K562 (cell line): Measurements from ENCODE around the gene HMGN1. TPM values are rescaled to one million over a fixed set of nuclear protein-coding genes. Genes with fewer than 3 reads are reported as not detected.

ENCODE experiments used
- CREB1 ChIP-seq, 2 experiments: sonication (generic) in 1 of 2; formaldehyde crosslinking in 1 of 2; IDR thresholded peaks; 2 replicates each; pipeline versions ENCODE4 v1.6.1 to v1.8.0; 2012 to 2022; ENCODE audit warnings: inconsistent platforms in 1 of 2, mild to moderate bottlenecking in 1 of 2, missing genetic modification reagents in 1 of 2, moderate library complexity in 1 of 2
- CREM ChIP-seq: IDR thresholded peaks from 2 replicates; pipeline ENCODE4 v1.6.1; 2014; ENCODE audit warnings: antibody characterized with exemption, low read depth
- E2F3 ChIP-seq: fragments of 250-450 bp; sonication (Bioruptor Pico); IDR thresholded peaks from 2 replicates; pipeline ENCODE4 v1.4.0; 2020; ENCODE audit warnings: mild to moderate bottlenecking
- EP300 ChIP-seq: IDR thresholded peaks from 2 replicates; pipeline ENCODE4 v1.6.1; 2012; ENCODE audit warnings: low read length, improper control_type of control experiment
- GATA2 ChIP-seq: sonication (generic); formaldehyde crosslinking; IDR thresholded peaks from 2 replicates; pipeline ENCODE4 v1.4.0; 2020; ENCODE audit warnings: mild to moderate bottlenecking, missing genetic modification reagents
- HNRNPLL ChIP-seq: fragments of 200-400 bp; formaldehyde crosslinking; IDR thresholded peaks from 2 replicates; pipeline ENCODE4 v1.6.1; 2017; ENCODE audit warnings: low read length, low read depth, mild to moderate bottlenecking; ENCODE audit not compliant: poor library complexity, severe bottlenecking
- KDM2B ChIP-seq: fragments of 250-450 bp; sonication (Bioruptor Pico); IDR thresholded peaks from 2 replicates; pipeline ENCODE4 v1.8.0; 2021; ENCODE audit warnings: mild to moderate bottlenecking, moderate library complexity
- LEF1 ChIP-seq: fragments of 450-650 bp; IDR thresholded peaks from 2 replicates; pipeline ENCODE4 v1.6.1; 2016; ENCODE audit warnings: mild to moderate bottlenecking
- PTTG1 ChIP-seq: fragments of 450-650 bp; IDR thresholded peaks from 2 replicates; pipeline ENCODE4 v1.6.1; 2016; ENCODE audit warnings: low read depth, mild to moderate bottlenecking, missing genetic modification characterization, missing compliant biosample characterization
- RB1 ChIP-seq: fragments of 450-650 bp; IDR thresholded peaks from 2 replicates; pipeline ENCODE4 v1.6.1; 2017; ENCODE audit warnings: low read depth, mild to moderate bottlenecking
- TEAD4 ChIP-seq, 2 experiments: sonication (generic) in 1 of 2; formaldehyde crosslinking in 1 of 2; IDR thresholded peaks; 2 replicates each; pipeline versions ENCODE4 v1.6.1 to v1.8.0; 2012 to 2022; ENCODE audit warnings: borderline replicate concordance in 1 of 2, inconsistent platforms in 1 of 2, low read length in 1 of 2, mild to moderate bottlenecking in 1 of 2, missing genetic modification reagents in 1 of 2
- TFAM ChIP-seq: fragments of 250-450 bp; sonication (Bioruptor Pico); conservative IDR thresholded peaks from 2 replicates; pipeline ENCODE4 v1.5.0; 2021; ENCODE audit warnings: mild to moderate bottlenecking, moderate library complexity
- ZBTB17 ChIP-seq: fragments of 450-650 bp; formaldehyde crosslinking; IDR thresholded peaks from 2 replicates; pipeline ENCODE4 v1.4.0; 2020; ENCODE audit warnings: mild to moderate bottlenecking
- ZC3H11A ChIP-seq: IDR thresholded peaks from 2 replicates; pipeline ENCODE4 v1.6.1; 2012; ENCODE audit warnings: low read depth, low read length, improper control_type of control experiment
- ZFP36 ChIP-seq: fragments of 150-350 bp; IDR thresholded peaks from 2 replicates; pipeline ENCODE4 v1.6.1; 2018; ENCODE audit warnings: low read length, low read depth; ENCODE audit not compliant: partially characterized antibody
- ZKSCAN8 ChIP-seq: fragments of 200-800 bp; sonication (Bioruptor generic); IDR thresholded peaks from 2 replicates; pipeline ENCODE4 v1.6.1; 2016; ENCODE audit warnings: missing genetic modification characterization, missing compliant biosample characterization
- ZNF232 ChIP-seq: sonication (generic); formaldehyde crosslinking; IDR thresholded peaks from 2 replicates; pipeline ENCODE4 v1.8.0; 2022; ENCODE audit warnings: mild to moderate bottlenecking, missing genetic modification reagents
- ZNF507 ChIP-seq: conservative IDR thresholded peaks from 2 replicates; pipeline ENCODE4 v1.6.1; 2017; ENCODE audit warnings: missing genetic modification characterization, missing compliant biosample characterization
- polyA plus RNA-seq, 8 experiments: library from polyadenylated mRNA; depleted of rRNA in 4 of 8; stranded (reverse) in 5 of 8; unstranded in 3 of 8; fragments of >200 nt; fragmentation: Nextera tagmentation in 2 of 8; fragmentation: Illumina TruSeq in 1 of 8; extraction: Ambion mirVana in 2 of 8; extraction: Trizol in 1 of 8; gene quantifications; 2 replicates each; pipeline versions ENCODE4 v1.2.1 to v1.2.3, GENCODE V29; 2011 to 2014; ENCODE audit warnings: inconsistent platforms in 1 of 8, missing spikeins in 1 of 8
- total RNA-seq, 7 experiments: library from RNA; depleted of rRNA in 6 of 7; stranded (reverse); fragments of >200 nt in 6 of 7; fragmentation: Illumina TruSeq in 2 of 7; extraction: Trizol in 2 of 7; gene quantifications; 2 replicates each; pipeline versions ENCODE4 v1.2.1 to v1.2.3, GENCODE V29; 2011 to 2021; ENCODE audit warnings: low replicate concordance in 1 of 7
- TF ChIP-seq, protein P1 (sequence below), 2 experiments: fragments of 450-650 bp; IDR thresholded peaks; 2 replicates each; pipeline ENCODE4 v1.6.1; 2016
- TF ChIP-seq, protein P2 (sequence below): fragments of 250-450 bp; sonication (Bioruptor Pico); IDR thresholded peaks from 2 replicates; pipeline ENCODE4 v1.5.0; 2020; ENCODE audit warnings: mild to moderate bottlenecking
- TF ChIP-seq, protein P3 (sequence below): sonication (generic); formaldehyde crosslinking; IDR thresholded peaks from 2 replicates; pipeline ENCODE4 v1.8.0; 2023; ENCODE audit warnings: mild to moderate bottlenecking, missing genetic modification reagents
- TF ChIP-seq, protein P4 (sequence below): sonication (generic); formaldehyde crosslinking; IDR thresholded peaks from 2 replicates; pipeline ENCODE4 v1.8.1; 2023; ENCODE audit warnings: mild to moderate bottlenecking, missing genetic modification reagents

Gene HMGN1
- total and polyA plus RNA-seq, 9 of the 15 experiments (the other 6 are each of a cell fraction or from before 2014, with no cell fraction given): 124 to 626 (median 498) TPM

DNA sequence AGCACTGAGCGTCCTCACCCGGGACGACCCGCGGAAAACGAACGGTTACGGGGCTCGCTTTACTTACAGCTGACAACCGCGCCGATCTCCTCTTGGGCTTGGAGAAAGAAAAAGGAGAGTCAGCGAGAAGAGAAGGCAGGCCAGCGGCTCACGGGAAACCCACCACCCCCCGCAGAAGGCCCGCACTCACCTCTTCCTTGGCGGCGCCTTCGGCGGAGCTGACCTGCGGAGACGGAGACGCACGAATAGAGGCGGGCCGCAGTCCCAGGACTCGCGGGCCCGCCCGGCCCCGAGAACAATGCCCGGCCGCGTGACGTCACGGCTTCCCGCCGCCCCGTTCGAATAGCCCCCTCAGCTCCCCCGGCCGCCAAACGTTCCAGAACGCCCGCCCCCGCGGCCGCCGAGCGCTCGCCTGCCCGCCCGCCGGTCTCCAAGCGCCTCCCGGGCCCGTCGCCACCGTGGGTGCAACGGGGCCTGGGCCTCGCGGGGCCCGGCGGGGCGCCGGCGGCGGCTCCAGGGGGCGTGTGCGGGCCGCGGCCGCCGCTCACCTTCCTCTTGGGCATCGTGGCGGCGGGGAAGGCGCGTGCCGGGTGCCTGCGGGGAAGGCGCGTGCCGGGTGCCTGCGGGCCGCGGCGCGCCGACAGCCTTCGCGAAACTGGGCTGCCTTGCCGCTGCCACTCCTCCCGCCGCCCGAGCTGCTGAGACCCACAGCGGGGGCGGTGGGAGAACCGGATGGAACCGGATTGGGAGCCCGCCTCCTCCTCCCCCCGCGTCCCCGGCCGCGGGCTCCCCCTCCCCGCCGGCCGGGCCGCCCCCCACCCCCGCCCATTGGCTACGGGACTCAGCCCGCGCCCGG is at the start of gene HMGN1 (continued):
- TF ChIP-seq ZKSCAN8 (CRISPR knock-in tag): no peak
- TF ChIP-seq ZBTB17 (CRISPR knock-in tag): no peak
- TF ChIP-seq E2F3 (CRISPR knock-in tag): peak; percentile 63; the same call in 1 of the 2 replicates
- TF ChIP-seq ZFP36: no peak
- TF ChIP-seq HNRNPLL: peak; percentile 69
- no peak for TF ChIP-seq GATA2
- no peak for TF ChIP-seq ZC3H11A
- no peak for TF ChIP-seq EP300
- TF ChIP-seq, protein P1, sequence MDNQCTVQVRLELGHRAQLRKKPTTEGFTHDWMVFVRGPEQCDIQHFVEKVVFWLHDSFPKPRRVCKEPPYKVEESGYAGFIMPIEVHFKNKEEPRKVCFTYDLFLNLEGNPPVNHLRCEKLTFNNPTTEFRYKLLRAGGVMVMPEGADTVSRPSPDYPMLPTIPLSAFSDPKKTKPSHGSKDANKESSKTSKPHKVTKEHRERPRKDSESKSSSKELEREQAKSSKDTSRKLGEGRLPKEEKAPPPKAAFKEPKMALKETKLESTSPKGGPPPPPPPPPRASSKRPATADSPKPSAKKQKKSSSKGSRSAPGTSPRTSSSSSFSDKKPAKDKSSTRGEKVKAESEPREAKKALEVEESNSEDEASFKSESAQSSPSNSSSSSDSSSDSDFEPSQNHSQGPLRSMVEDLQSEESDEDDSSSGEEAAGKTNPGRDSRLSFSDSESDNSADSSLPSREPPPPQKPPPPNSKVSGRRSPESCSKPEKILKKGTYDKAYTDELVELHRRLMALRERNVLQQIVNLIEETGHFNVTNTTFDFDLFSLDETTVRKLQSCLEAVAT (IDR thresholded peaks at IDR 0.05): peak in 1 of 2 experiments; percentile 81; a peak in 2 of 4 replicates
- TF ChIP-seq, protein P2, sequence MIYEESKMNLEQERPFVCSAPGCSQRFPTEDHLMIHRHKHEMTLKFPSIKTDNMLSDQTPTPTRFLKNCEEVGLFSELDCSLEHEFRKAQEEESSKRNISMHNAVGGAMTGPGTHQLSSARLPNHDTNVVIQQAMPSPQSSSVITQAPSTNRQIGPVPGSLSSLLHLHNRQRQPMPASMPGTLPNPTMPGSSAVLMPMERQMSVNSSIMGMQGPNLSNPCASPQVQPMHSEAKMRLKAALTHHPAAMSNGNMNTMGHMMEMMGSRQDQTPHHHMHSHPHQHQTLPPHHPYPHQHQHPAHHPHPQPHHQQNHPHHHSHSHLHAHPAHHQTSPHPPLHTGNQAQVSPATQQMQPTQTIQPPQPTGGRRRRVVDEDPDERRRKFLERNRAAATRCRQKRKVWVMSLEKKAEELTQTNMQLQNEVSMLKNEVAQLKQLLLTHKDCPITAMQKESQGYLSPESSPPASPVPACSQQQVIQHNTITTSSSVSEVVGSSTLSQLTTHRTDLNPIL (CRISPR knock-in tag): no peak
- peak; percentile 54; the same call in 1 of the 2 replicates for TF ChIP-seq KDM2B
- TF ChIP-seq CREM: peak; percentile 92
- TF ChIP-seq TEAD4 (IDR thresholded peaks at IDR 0.05; ENCODE audit: low read length): no peak
- no peak for TF ChIP-seq TEAD4 (CRISPR knock-in tag; IDR thresholded peaks at IDR 0.05; ENCODE audit: borderline replicate concordance)
- TF ChIP-seq CREB1 (IDR thresholded peaks at IDR 0.05): peak; percentile 68
- TF ChIP-seq CREB1 (CRISPR knock-in tag; IDR thresholded peaks at IDR 0.05): peak; percentile 80
- peak; percentile 97 for TF ChIP-seq RB1
- TF ChIP-seq ZNF507 (tag): no peak
- TF ChIP-seq PTTG1 (tag): no peak
- TF ChIP-seq LEF1: no peak
- no peak for TF ChIP-seq TFAM
- TF ChIP-seq, protein P3, sequence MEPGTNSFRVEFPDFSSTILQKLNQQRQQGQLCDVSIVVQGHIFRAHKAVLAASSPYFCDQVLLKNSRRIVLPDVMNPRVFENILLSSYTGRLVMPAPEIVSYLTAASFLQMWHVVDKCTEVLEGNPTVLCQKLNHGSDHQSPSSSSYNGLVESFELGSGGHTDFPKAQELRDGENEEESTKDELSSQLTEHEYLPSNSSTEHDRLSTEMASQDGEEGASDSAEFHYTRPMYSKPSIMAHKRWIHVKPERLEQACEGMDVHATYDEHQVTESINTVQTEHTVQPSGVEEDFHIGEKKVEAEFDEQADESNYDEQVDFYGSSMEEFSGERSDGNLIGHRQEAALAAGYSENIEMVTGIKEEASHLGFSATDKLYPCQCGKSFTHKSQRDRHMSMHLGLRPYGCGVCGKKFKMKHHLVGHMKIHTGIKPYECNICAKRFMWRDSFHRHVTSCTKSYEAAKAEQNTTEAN (CRISPR knock-in tag): no peak
- TF ChIP-seq ZNF232 (CRISPR knock-in tag): 0 out of 2 replicates have a peak, but pooled peaks have one; percentile 21
- TF ChIP-seq, protein P4, sequence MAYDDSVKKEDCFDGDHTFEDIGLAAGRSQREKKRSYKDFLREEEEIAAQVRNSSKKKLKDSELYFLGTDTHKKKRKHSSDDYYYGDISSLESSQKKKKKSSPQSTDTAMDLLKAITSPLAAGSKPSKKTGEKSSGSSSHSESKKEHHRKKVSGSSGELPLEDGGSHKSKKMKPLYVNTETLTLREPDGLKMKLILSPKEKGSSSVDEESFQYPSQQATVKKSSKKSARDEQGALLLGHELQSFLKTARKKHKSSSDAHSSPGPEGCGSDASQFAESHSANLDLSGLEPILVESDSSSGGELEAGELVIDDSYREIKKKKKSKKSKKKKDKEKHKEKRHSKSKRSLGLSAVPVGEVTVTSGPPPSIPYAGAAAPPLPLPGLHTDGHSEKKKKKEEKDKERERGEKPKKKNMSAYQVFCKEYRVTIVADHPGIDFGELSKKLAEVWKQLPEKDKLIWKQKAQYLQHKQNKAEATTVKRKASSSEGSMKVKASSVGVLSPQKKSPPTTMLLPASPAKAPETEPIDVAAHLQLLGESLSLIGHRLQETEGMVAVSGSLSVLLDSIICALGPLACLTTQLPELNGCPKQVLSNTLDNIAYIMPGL (CRISPR knock-in tag): peak; percentile 62; the same call in 1 of the 2 replicates
